Measurements from ENCODE around the gene RNPEPL1. TPM values are rescaled to one million over a fixed set of nuclear protein-coding genes. Genes with fewer than 3 reads are reported as not detected.
"Not testable (repeated sequence)": the region's sequence is repeated elsewhere in the genome, so short reads cannot be mapped to it uniquely, and the experiment has no call there.

The RNPEPL1 gene
- total and polyA plus RNA-seq, 2 donors = 14.3 to 109 TPM

DNA sequence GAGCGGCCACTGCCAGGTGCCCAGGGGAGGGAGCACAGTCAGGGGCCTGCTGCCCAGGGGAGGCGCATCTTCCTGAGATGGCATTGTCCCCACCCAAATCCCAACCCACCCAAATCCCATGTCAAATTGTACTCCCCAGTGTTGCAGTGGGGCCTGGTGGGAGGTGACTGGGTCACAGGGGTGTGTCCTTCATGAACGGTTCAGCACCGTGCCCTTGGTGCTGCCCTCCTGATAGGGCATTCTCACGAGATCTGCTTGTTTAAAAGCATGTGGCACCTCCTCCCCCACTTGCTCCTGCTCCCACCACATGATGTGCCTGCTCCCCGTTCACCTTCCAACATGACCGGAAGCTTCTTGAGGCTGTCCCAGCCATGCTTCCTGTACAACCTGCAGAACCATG lies 38.1 kb upstream of the RNPEPL1 start:
- DNase-seq (ENCODE audit: low read depth in 6 of 9, low spot score in 9 of 9) = no peak
- no peaks in the 10 kb centered on the region for H3K4me1 ChIP-seq (ENCODE audit: control insufficient read depth in 2 of 2, insufficient read depth in 2 of 2, low read length in 2 of 2)
- peaks cover 3 to 21% of the 10 kb centered on the region in 2 donors for H3K36me3 ChIP-seq (ENCODE audit: control insufficient read depth in 2 of 2, insufficient read depth in 2 of 2, low read length in 1 of 2)
- H3K27ac ChIP-seq (ENCODE audit: low read depth in 1 of 2, low read length in 1 of 2) = no peak overlapping the region
- no peak overlapping the region for H3K4me3 ChIP-seq (ENCODE audit: low read length in 2 of 2)
- WGBS = 98% methylated on average over 7 of the region's 7 CpGs
- H3K9me3 ChIP-seq (ENCODE audit: control insufficient read depth in 2 of 2, insufficient read depth in 1 of 2, low read length in 1 of 2) = peaks cover 17 to 35% of the 10 kb centered on the region in 2 donors
- no peaks in the 10 kb centered on the region for H3K27me3 ChIP-seq (ENCODE audit: control insufficient read depth in 2 of 2, insufficient read depth in 1 of 2, low read length in 1 of 2)

- 98% methylated on average over 5 of the region's 5 CpGs for WGBS
- DNase-seq (ENCODE audit: low read depth in 6 of 9, low spot score in 9 of 9) = no peak
- Histone ChIP-seq H3K9me3 (ENCODE audit: control insufficient read depth in 2 of 2, insufficient read depth in 1 of 2, low read length in 1 of 2) (peaks cover 11 to 27% of the 10 kb centered on the region in 2 donors), H3K36me3 (ENCODE audit: control insufficient read depth in 2 of 2, insufficient read depth in 2 of 2, low read length in 1 of 2) (peaks cover 3 to 13% of the 10 kb centered on the region in 2 donors), H3K4me3 (ENCODE audit: low read length in 2 of 2) (no peak overlapping the region), H3K27ac (ENCODE audit: low read depth in 1 of 2, low read length in 1 of 2) (no peak overlapping the region), H3K27me3 (ENCODE audit: control insufficient read depth in 2 of 2, insufficient read depth in 1 of 2, low read length in 1 of 2) (no peaks in the 10 kb centered on the region), H3K4me1 (ENCODE audit: control insufficient read depth in 2 of 2, insufficient read depth in 2 of 2, low read length in 2 of 2) (no peaks in the 10 kb centered on the region)
Observed at GRCh38 chr2:240531038-240531437, 37.2 kb upstream of the RNPEPL1 start.

DNA sequence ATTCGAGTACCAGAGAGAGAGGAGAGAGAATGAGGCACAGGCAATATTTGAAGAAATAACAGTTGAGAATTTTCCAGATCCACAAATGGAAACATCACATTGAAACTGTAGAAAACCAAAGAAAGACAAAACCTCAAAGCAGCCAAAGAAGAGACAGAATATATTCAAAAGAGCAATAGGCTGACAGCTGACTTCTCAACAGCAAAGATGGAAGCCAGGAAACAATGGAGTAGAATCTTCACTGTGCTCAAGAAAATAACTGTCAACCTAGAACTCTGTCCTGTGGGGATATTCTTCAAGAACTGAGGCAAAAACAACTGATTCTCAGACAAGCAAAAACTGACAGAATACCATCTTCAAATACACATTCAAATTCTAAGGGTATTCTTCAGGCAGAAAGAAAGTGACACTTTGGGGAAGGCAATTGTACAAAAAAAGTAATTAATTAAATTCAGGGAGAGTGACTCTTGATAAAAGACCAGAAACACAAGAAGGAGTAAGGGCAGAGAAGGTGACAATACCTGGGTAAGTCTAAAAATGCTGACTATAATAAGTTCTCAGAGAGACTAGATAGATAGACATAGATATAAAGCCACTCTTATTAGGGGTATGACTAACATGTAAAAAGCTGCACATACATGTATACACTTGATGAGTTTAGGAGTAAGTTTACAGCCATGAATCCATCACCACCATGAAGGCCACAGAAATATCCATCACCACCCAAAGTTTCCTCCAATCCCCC lies 36.1 kb upstream of the RNPEPL1 start:
- Histone ChIP-seq H3K9me3 (ENCODE audit: control insufficient read depth in 2 of 2, insufficient read depth in 1 of 2, low read length in 1 of 2) (peaks cover 7 to 21% of the 10 kb centered on the region in 2 donors), H3K4me3 (ENCODE audit: low read length in 2 of 2) (no peak overlapping the region), H3K27me3 (ENCODE audit: control insufficient read depth in 2 of 2, insufficient read depth in 1 of 2, low read length in 1 of 2) (no peaks in the 10 kb centered on the region), H3K36me3 (ENCODE audit: control insufficient read depth in 2 of 2, insufficient read depth in 2 of 2, low read length in 1 of 2) (peaks cover 3 to 12% of the 10 kb centered on the region in 2 donors), H3K4me1 (ENCODE audit: control insufficient read depth in 2 of 2, insufficient read depth in 2 of 2, low read length in 2 of 2) (no peaks in the 10 kb centered on the region), H3K27ac (ENCODE audit: low read depth in 1 of 2, low read length in 1 of 2) (no peak overlapping the region)
- whole genome bisulfite sequencing = 98% methylated on average over 1 of the region's 1 CpG
- DNase-seq (ENCODE audit: low read depth in 6 of 9, low spot score in 9 of 9) = no peak

DNA sequence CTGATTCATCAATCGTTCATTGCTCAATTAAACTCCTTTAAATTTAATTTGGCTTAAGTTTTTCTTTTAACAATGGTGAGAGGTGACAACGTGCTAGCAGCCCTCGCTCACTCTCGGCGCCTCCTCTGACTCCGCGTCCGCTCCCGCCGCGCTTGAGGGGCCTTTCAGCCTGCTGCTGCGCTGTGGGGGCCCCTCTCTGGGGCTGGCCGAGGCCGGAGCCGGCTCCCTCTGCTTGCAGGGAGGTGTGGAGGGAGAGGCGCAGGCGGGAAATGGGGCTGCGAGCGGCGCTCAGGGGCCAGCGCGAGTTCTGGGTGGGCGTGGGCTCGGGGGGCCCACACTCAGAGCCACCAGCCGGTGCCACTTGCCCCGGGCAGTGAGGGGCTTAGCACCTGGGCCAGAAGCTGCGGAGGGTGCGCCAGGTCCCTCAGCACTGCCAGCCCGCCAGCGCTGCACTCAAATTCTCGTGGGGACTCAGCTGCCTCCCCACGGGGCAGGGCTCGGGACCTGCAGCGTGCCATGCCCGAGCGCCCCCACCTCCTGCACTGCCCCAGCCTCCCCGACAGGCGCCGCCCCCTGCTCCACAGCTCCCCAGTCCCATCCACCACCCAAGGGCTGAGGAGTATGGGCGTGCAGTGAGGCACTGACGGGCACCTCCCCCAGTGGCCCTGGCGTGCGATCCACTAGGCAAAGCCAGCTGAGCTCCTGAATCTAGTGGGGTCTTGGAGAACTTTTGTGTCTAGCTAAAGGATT lies 30.1 kb upstream of the RNPEPL1 start:
- Histone ChIP-seq H3K27ac (ENCODE audit: low read depth in 1 of 2, low read length in 1 of 2) (no peak overlapping the region), H3K4me1 (ENCODE audit: control insufficient read depth in 2 of 2, insufficient read depth in 2 of 2, low read length in 2 of 2) (no peaks in the 10 kb centered on the region), H3K9me3 (ENCODE audit: control insufficient read depth in 2 of 2, insufficient read depth in 1 of 2, low read length in 1 of 2) (peaks cover 0 to 4% of the 10 kb centered on the region in 2 donors), H3K27me3 (ENCODE audit: control insufficient read depth in 2 of 2, insufficient read depth in 1 of 2, low read length in 1 of 2) (no peaks in the 10 kb centered on the region), H3K4me3 (ENCODE audit: low read length in 2 of 2) (no peak overlapping the region), H3K36me3 (ENCODE audit: control insufficient read depth in 2 of 2, insufficient read depth in 2 of 2, low read length in 1 of 2) (peaks cover 7 to 23% of the 10 kb centered on the region in 2 donors)
- 98% methylated on average over 43 of the region's 43 CpGs for WGBS
- DNase-seq (ENCODE audit: low read depth in 6 of 9, low spot score in 9 of 9) = no peak

DNA sequence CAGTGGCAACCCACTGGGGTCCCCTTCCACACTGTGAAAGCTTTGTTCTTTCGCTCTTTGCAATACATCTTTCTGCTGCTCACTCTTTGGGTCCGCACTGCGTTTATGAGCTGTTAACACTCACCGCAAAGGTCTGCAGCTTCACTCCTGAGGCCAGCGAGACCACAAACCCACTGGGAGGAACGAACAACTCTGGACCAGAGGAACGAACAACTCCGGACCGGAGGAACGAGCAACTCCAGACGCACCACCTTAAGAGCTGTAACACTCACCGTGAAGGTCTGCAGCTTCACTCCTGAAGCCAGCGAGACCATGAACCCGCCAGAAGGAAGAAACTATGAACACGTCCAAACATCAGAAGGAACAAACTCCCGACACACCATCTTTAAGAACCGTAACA lies 29.2 kb upstream of the RNPEPL1 start:
- not testable (repeated sequence) for H3K9me3 ChIP-seq (ENCODE audit: control insufficient read depth in 2 of 2, insufficient read depth in 1 of 2, low read length in 1 of 2); H3K27me3 ChIP-seq (ENCODE audit: control insufficient read depth in 2 of 2, insufficient read depth in 1 of 2, low read length in 1 of 2); H3K4me1 ChIP-seq (ENCODE audit: control insufficient read depth in 2 of 2, insufficient read depth in 2 of 2, low read length in 2 of 2); DNase-seq (ENCODE audit: low read depth in 6 of 9, low spot score in 9 of 9); H3K4me3 ChIP-seq (ENCODE audit: low read length in 2 of 2); H3K27ac ChIP-seq (ENCODE audit: low read depth in 1 of 2, low read length in 1 of 2)
- WGBS = 99% methylated on average over 17 of the region's 17 CpGs
- H3K36me3 ChIP-seq (ENCODE audit: control insufficient read depth in 2 of 2, insufficient read depth in 2 of 2, low read length in 1 of 2) = peaks cover 7 to 23% of the 10 kb centered on the region in 2 donors

DNA sequence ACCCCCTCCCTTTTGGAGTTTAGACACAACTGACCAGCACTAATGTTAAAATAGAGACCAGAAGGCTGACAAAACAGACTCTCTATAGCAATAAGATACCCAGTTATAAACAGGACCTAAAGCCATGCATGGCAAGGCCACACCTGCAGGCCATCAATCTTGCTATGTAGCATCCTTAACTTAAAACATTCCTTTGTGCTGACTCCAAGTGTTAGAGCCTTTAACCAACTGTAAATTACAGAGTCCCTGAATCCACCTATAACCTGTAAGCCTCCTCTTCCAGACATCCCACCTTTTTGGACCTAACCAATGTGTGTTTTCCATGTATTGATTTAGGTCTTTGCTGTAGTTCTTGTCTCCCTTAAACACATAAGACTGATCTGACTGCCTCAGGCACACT lies 28.4 kb upstream of the RNPEPL1 start:
- Histone ChIP-seq H3K9me3 (ENCODE audit: control insufficient read depth in 2 of 2, insufficient read depth in 1 of 2, low read length in 1 of 2) (peaks cover 0 to 4% of the 10 kb centered on the region in 2 donors), H3K4me3 (ENCODE audit: low read length in 2 of 2) (no peak overlapping the region), H3K27ac (ENCODE audit: low read depth in 1 of 2, low read length in 1 of 2) (no peak overlapping the region), H3K27me3 (ENCODE audit: control insufficient read depth in 2 of 2, insufficient read depth in 1 of 2, low read length in 1 of 2) (no peaks in the 10 kb centered on the region), H3K36me3 (ENCODE audit: control insufficient read depth in 2 of 2, insufficient read depth in 2 of 2, low read length in 1 of 2) (peaks cover 7 to 23% of the 10 kb centered on the region in 2 donors), H3K4me1 (ENCODE audit: control insufficient read depth in 2 of 2, insufficient read depth in 2 of 2, low read length in 2 of 2) (no peaks in the 10 kb centered on the region)
- DNase-seq (ENCODE audit: low read depth in 6 of 9, low spot score in 9 of 9) = no peak

DNA sequence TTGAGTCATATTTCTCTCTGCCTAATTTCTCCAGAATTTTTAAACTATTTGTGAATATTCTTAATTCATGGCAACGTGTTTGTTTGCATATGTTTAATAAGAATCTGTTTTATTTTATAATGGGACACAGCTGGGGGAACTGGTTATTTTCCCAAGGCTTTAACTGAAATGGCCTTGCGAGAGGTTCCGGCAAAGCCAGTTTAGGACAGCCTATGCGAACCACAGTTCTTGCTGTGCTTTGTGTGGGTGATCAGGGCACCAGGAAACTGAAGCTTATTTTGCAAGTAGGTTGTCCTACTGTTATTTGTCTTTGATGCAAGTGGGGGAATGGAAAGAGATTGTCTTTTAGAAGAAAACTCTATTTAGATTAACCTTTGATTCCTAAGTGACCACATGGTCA lies 17.0 kb upstream of the RNPEPL1 start:
- H3K27ac ChIP-seq (ENCODE audit: low read depth in 1 of 2, low read length in 1 of 2) = no peak overlapping the region

GRCh38 chr2:240551811-240552210 lies 16.5 kb upstream of the RNPEPL1 start:
- WGBS = 34% methylated on average over 1 of the region's 1 CpG

More for the DNA sequence above, 17.0 kb upstream of the RNPEPL1 start:
- WGBS = 97% methylated on average over 4 of the region's 4 CpGs
- Histone ChIP-seq H3K36me3 (ENCODE audit: control insufficient read depth in 2 of 2, insufficient read depth in 2 of 2, low read length in 1 of 2) (peaks cover 7 to 16% of the 10 kb centered on the region in 2 donors), H3K27me3 (ENCODE audit: control insufficient read depth in 2 of 2, insufficient read depth in 1 of 2, low read length in 1 of 2) (no peaks in the 10 kb centered on the region), H3K4me1 (ENCODE audit: control insufficient read depth in 2 of 2, insufficient read depth in 2 of 2, low read length in 2 of 2) (no peaks in the 10 kb centered on the region), H3K9me3 (ENCODE audit: control insufficient read depth in 2 of 2, insufficient read depth in 1 of 2, low read length in 1 of 2) (peaks cover 0 to 7% of the 10 kb centered on the region in 2 donors), H3K4me3 (ENCODE audit: low read length in 2 of 2) (no peak overlapping the region)
- DNase-seq (ENCODE audit: low read depth in 6 of 9, low spot score in 9 of 9) = no peak

GRCh38 chr2:240553956-240554480 lies 14.3 kb upstream of the RNPEPL1 start:
- H3K9me3 ChIP-seq (ENCODE audit: control insufficient read depth in 2 of 2, insufficient read depth in 1 of 2, low read length in 1 of 2) = peaks cover 0 to 7% of the 10 kb centered on the region in 2 donors
- no peak overlapping the region for H3K4me3 ChIP-seq (ENCODE audit: low read length in 2 of 2)
- 99% methylated on average over 7 of the region's 7 CpGs for WGBS
- DNase-seq (ENCODE audit: low read depth in 6 of 9, low spot score in 9 of 9) = no peak
- no peak overlapping the region for H3K27ac ChIP-seq (ENCODE audit: low read depth in 1 of 2, low read length in 1 of 2)
- peaks cover 7 to 16% of the 10 kb centered on the region in 2 donors for H3K36me3 ChIP-seq (ENCODE audit: control insufficient read depth in 2 of 2, insufficient read depth in 2 of 2, low read length in 1 of 2)
- peaks cover 8 to 18% of the 10 kb centered on the region in 2 donors for H3K4me1 ChIP-seq (ENCODE audit: control insufficient read depth in 2 of 2, insufficient read depth in 2 of 2, low read length in 2 of 2)
- H3K27me3 ChIP-seq (ENCODE audit: control insufficient read depth in 2 of 2, insufficient read depth in 1 of 2, low read length in 1 of 2) = peaks cover 0 to 11% of the 10 kb centered on the region in 2 donors

More at GRCh38 chr2:240551811-240552210, 16.5 kb upstream of the RNPEPL1 start:
- Histone ChIP-seq H3K36me3 (ENCODE audit: control insufficient read depth in 2 of 2, insufficient read depth in 2 of 2, low read length in 1 of 2) (peaks cover 7 to 16% of the 10 kb centered on the region in 2 donors), H3K4me3 (ENCODE audit: low read length in 2 of 2) (no peak overlapping the region), H3K9me3 (ENCODE audit: control insufficient read depth in 2 of 2, insufficient read depth in 1 of 2, low read length in 1 of 2) (peaks cover 0 to 7% of the 10 kb centered on the region in 2 donors), H3K27ac (ENCODE audit: low read depth in 1 of 2, low read length in 1 of 2) (no peak overlapping the region), H3K27me3 (ENCODE audit: control insufficient read depth in 2 of 2, insufficient read depth in 1 of 2, low read length in 1 of 2) (no peaks in the 10 kb centered on the region), H3K4me1 (ENCODE audit: control insufficient read depth in 2 of 2, insufficient read depth in 2 of 2, low read length in 2 of 2) (peaks cover under 1% of the 10 kb centered on the region in 2 donors)
- no peak for DNase-seq (ENCODE audit: low read depth in 6 of 9, low spot score in 9 of 9)

Data from thymus (tissue), 11 donors.